ENCODE results near the gene SUGP1. TPM values are rescaled to one million over a fixed set of nuclear protein-coding genes. Genes with fewer than 3 reads are reported as not detected.

The SUGP1 gene
- total RNA-seq, 2 donors from 2014 or later = 51.1 to 53.5 TPM

DNA sequence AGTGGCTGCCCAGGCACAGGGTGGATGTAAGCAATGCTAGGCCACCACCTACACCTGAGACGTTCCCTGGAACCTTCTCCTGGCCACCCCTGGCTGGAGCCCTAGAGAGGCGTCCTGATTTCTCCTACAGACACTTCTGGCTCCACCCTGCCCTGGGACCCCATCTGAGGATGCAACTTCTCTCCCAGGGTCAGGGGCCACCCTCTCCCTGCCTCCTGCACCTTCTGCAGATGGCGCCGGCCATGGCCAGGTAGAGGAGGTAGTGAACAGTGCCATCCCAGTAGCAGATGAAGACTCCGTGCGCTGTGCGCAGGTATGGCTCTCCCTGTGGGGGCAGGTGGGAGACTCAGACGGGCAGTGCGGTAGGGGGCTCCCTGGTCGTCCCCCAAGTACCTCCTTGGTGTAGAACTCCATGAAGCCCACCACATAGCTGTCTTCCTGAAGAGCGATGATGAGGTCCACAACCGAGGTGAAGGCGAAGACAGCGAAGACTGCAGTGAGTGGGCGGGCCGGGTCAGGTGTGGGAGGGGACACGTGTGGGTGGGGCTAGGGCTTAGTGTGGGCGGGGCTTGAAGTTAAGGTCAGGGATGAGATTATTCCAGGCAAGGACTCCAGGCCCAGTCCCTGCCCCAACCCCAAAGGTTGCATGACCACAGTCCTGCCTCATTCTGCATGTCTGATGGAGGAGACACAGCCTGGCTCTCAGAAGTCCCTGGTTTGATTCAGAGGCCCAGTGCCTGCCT lies 50.2 kb downstream of the SUGP1 start:
- intact Hi-C loops (cut with DNase I) = no loop called here
- no peaks in the 10 kb centered on the region for H3K27me3 ChIP-seq (replicated peaks; ENCODE audit: insufficient read depth)
- H3K4me3 ChIP-seq = no peak overlapping the region
- H3K4me1 ChIP-seq (replicated peaks) = no peaks in the 10 kb centered on the region
- H3K9me3 ChIP-seq = no peaks in the 10 kb centered on the region
- TF ChIP-seq POLR2A (IDR thresholded peaks at IDR 0.05) (no peak), POLR2AphosphoS5 (IDR thresholded peaks at IDR 0.05) (no peak)
- TF ChIP-seq, protein P1, sequence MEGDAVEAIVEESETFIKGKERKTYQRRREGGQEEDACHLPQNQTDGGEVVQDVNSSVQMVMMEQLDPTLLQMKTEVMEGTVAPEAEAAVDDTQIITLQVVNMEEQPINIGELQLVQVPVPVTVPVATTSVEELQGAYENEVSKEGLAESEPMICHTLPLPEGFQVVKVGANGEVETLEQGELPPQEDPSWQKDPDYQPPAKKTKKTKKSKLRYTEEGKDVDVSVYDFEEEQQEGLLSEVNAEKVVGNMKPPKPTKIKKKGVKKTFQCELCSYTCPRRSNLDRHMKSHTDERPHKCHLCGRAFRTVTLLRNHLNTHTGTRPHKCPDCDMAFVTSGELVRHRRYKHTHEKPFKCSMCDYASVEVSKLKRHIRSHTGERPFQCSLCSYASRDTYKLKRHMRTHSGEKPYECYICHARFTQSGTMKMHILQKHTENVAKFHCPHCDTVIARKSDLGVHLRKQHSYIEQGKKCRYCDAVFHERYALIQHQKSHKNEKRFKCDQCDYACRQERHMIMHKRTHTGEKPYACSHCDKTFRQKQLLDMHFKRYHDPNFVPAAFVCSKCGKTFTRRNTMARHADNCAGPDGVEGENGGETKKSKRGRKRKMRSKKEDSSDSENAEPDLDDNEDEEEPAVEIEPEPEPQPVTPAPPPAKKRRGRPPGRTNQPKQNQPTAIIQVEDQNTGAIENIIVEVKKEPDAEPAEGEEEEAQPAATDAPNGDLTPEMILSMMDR (IDR thresholded peaks at IDR 0.05) = no peak
- DNase-seq (ENCODE audit: low spot score) = no peak
- no peaks in the 10 kb centered on the region for H3K36me3 ChIP-seq
- WGBS = 77% methylated on average over 18 of the region's 18 CpGs
- H3K27ac ChIP-seq = no peak overlapping the region

DNA sequence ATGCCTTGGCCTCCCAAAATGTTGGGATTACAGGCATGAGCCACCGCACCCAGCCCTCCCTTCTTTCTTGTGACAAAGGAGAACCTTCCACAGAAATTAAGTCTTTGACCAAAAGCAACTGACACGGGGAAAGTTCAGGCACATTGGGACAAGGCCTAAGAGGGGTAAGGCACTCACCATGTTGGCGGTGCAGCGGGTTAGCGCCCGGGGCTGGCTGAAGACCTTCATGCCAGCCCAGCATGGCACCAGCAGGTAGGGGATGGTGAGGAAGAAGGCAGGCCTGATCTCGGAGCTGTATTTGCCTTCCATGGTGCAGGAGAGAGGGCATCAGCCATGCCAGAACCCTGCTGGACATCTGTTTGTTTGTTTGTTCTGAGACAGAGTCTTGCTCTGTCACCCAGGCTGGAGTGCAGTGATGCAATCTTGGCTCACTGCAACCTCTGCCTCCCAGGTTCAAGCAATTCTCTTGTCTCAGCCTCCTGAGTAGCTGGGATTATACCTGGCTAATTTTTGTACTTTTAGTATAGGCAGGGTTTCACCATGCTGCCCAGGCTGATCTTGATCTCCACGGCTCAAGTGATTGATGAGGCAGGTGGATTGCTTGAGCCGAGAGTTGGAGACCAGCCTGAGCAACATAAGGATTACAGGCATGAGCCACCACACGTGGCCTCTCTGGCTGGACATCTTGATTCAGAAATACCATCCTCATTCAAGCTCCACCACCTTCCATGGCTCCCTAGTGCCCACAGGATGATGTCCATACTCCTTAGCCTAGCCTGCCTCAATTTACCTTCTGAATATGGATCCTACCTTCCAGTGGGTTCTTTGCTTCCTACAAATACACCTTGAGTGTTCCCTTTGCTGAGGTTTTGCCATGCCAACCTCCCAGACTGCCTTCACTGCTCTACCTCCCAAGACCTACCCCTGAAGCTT lies 51.6 kb downstream of the SUGP1 start:
- H3K36me3 ChIP-seq = no peaks in the 10 kb centered on the region
- no peak overlapping the region for H3K27ac ChIP-seq
- no peaks in the 10 kb centered on the region for H3K4me1 ChIP-seq (replicated peaks)
- TF ChIP-seq POLR2A (IDR thresholded peaks at IDR 0.05) = no peak
- TF ChIP-seq, protein P1 (IDR thresholded peaks at IDR 0.05) = no peak
- H3K4me3 ChIP-seq = no peak overlapping the region
- intact Hi-C loops (cut with DNase I) = no loop called here
- no peaks in the 10 kb centered on the region for H3K27me3 ChIP-seq (replicated peaks; ENCODE audit: insufficient read depth)
- no peak for DNase-seq (ENCODE audit: low spot score)
- H3K9me3 ChIP-seq = no peaks in the 10 kb centered on the region
- 85% methylated on average over 10 of the region's 10 CpGs for WGBS

DNA sequence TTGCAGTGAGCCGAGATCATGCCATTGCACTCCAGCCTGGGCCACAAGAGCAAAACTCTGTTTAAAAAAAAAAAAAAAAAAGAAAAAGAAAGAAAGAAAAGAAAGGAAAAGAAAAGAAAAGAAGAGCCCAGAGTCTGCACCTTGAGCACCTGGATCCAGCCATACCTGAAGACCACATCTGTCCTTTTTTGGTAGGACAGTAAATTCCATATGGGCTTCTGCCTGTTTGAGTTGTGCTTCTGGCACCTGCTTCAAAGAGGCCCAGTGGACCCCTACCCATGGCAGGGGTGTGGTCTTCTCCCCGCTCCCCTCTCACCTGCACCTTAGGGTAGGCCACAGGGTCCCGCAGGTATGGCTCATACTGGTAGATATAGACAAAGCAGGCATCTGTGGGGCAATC lies 53.0 kb downstream of the SUGP1 start:
- TF ChIP-seq POLR2AphosphoS5 (IDR thresholded peaks at IDR 0.05) (no peak), POLR2A (IDR thresholded peaks at IDR 0.05) (no peak)
- TF ChIP-seq, protein P1 (IDR thresholded peaks at IDR 0.05) = no peak
- no peak overlapping the region for H3K27ac ChIP-seq
- H3K27me3 ChIP-seq (replicated peaks; ENCODE audit: insufficient read depth) = no peaks in the 10 kb centered on the region
- DNase-seq (ENCODE audit: low spot score) = no peak
- H3K9me3 ChIP-seq = no peaks in the 10 kb centered on the region
- H3K4me1 ChIP-seq (replicated peaks) = no peaks in the 10 kb centered on the region
- 98% methylated on average over 3 of the region's 3 CpGs for WGBS
- H3K36me3 ChIP-seq = no peaks in the 10 kb centered on the region
- H3K4me3 ChIP-seq = no peak overlapping the region
- intact Hi-C loops (cut with DNase I) = no loop called here

DNA sequence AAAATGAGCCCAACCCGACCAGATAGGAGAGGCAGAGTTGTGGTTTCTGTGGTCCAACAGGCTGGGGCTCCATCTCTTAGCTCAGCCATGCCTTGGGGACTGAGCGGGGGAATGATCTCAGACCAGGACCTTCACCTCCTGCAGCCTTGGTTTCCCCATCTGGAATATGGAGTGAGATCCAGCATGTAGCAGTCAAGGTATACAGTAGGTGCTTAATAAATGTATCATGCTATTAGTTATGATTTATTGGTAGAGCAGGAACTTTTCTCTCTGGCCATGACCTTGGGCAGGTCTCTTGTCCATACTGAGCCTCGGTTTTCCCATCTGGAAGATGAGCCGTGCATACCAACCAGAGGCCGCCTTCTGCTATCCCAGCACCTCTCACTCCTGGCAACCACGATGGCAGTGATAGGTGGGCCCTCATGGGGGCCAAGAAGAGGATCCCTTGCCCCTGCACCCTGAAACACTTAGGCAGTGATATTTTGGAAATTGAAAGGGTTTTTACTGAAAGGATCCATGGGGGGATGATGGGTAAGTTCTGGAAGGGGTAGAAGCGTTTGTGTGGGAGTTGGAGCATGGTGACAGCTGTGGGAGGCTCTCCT lies 56.3 kb downstream of the SUGP1 start:
- Histone ChIP-seq H3K9me3 (no peaks in the 10 kb centered on the region), H3K36me3 (no peaks in the 10 kb centered on the region), H3K4me3 (no peak overlapping the region), H3K27ac (no peak overlapping the region), H3K4me1 (replicated peaks) (no peaks in the 10 kb centered on the region), H3K27me3 (replicated peaks; ENCODE audit: insufficient read depth) (peaks cover 11% of the 10 kb centered on the region)
- DNase-seq (ENCODE audit: low spot score) = no peak
- intact Hi-C loops (cut with DNase I) = no loop called here
- TF ChIP-seq POLR2AphosphoS5 (IDR thresholded peaks at IDR 0.05) (no peak), POLR2A (IDR thresholded peaks at IDR 0.05) (no peak)
- WGBS = 83% methylated on average over 7 of the region's 7 CpGs
